K562 (cell line): ENCODE results near the gene ITSN2. TPM values are rescaled to one million over a fixed set of nuclear protein-coding genes. Genes with fewer than 3 reads are reported as not detected.

Experiments used
- CREM ChIP-seq: IDR thresholded peaks from 2 replicates; pipeline ENCODE4 v1.6.1; 2014; ENCODE audit warnings: antibody characterized with exemption, low read depth
- DEAF1 ChIP-seq: fragments of 450-650 bp; formaldehyde crosslinking; IDR thresholded peaks from 2 replicates; pipeline ENCODE4 v1.4.0; 2020; ENCODE audit warnings: mild to moderate bottlenecking, moderate library complexity
- DIDO1 ChIP-seq: fragments of 450-650 bp; IDR thresholded peaks from 2 replicates; pipeline ENCODE4 v1.6.1; 2016; ENCODE audit warnings: low read depth, missing biosample characterization, missing genetic modification characterization
- ELF2 ChIP-seq: fragments of 250-450 bp; sonication (Bioruptor Pico); IDR thresholded peaks from 2 replicates; pipeline ENCODE4 v1.5.0; 2021; ENCODE audit warnings: mild to moderate bottlenecking
- ESRRA ChIP-seq: fragments of 450-650 bp; IDR thresholded peaks from 2 replicates; pipeline ENCODE4 v1.6.1; 2014; ENCODE audit warnings: low read depth, mild to moderate bottlenecking, moderate library complexity, borderline replicate concordance
- GTF2A2 ChIP-seq: IDR thresholded peaks from 2 replicates; pipeline ENCODE4 v1.6.1; 2016; ENCODE audit warnings: mild to moderate bottlenecking, missing genetic modification characterization, missing compliant biosample characterization
- JUND ChIP-seq, 2 experiments: IDR thresholded peaks; 2 replicates in 1 of 2; 3 replicates in 1 of 2; pipeline ENCODE4 v1.6.1; 2011; ENCODE audit warnings: borderline replicate concordance in 2 of 2, low read depth in 2 of 2, low read length in 2 of 2, improper control_type of control experiment in 1 of 2, missing biosample characterization in 1 of 2, missing genetic modification characterization in 1 of 2, missing genetic modification reagents in 1 of 2
- KAT7 ChIP-seq: sonication (generic); formaldehyde crosslinking; IDR thresholded peaks from 2 replicates; pipeline ENCODE4 v1.8.0; 2022; ENCODE audit warnings: missing genetic modification reagents, mild to moderate bottlenecking, borderline replicate concordance
- MYBL2 ChIP-seq, 2 experiments: fragments of 450-650 bp in 1 of 2; sonication (generic) in 1 of 2; formaldehyde crosslinking in 1 of 2; IDR thresholded peaks; 2 replicates each; pipeline versions ENCODE4 v1.6.1 to v1.8.1; 2017 to 2022; ENCODE audit warnings: borderline replicate concordance in 1 of 2, inconsistent platforms in 1 of 2, low read depth in 1 of 2, mild to moderate bottlenecking in 1 of 2, missing genetic modification reagents in 1 of 2, moderate library complexity in 1 of 2
- MYC ChIP-seq, 2 experiments: fragments of 250-450 bp in 1 of 2; sonication (Bioruptor Pico) in 1 of 2; IDR thresholded peaks; 2 replicates each; pipeline versions ENCODE4 v1.5.1 to v1.6.1; 2012 to 2021; ENCODE audit warnings: low read depth in 2 of 2, borderline replicate concordance in 1 of 2, improper control_type of control experiment in 1 of 2, low read length in 1 of 2, mild to moderate bottlenecking in 1 of 2, moderate library complexity in 1 of 2
- OTX1 ChIP-seq: fragments of 450-650 bp; formaldehyde crosslinking; IDR thresholded peaks from 2 replicates; pipeline ENCODE4 v1.4.0; 2022; ENCODE audit warnings: mild to moderate bottlenecking
- RBM39 ChIP-seq: fragments of 200-400 bp; formaldehyde crosslinking; optimal IDR thresholded peaks from 2 replicates; pipeline ENCODE3; 2018; ENCODE audit warnings: low read depth, low read length
- SMAD1 ChIP-seq: fragments of 150-350 bp; IDR thresholded peaks from 2 replicates; pipeline ENCODE4 v1.6.1; 2014; ENCODE audit warnings: low read length, low read depth; ENCODE audit not compliant: partially characterized antibody
- TOE1 ChIP-seq, 2 experiments: fragments of 450-650 bp in 1 of 2; sonication (generic) in 1 of 2; formaldehyde crosslinking in 1 of 2; IDR thresholded peaks; 2 replicates each; pipeline versions ENCODE4 v1.7.1 to v1.8.0; 2016 to 2022; ENCODE audit warnings: borderline replicate concordance in 2 of 2, mild to moderate bottlenecking in 2 of 2, antibody characterized with exemption in 1 of 2, inconsistent platforms in 1 of 2, low read depth in 1 of 2, missing genetic modification reagents in 1 of 2, moderate library complexity in 1 of 2
- XRCC4 ChIP-seq: IDR thresholded peaks from one replicate; pipeline ENCODE4 v1.6.1; 2011; ENCODE audit not compliant: insufficient read depth, insufficient read length; ENCODE audit errors: extremely low read depth
- ZBTB33 ChIP-seq: sonication (generic); formaldehyde crosslinking; IDR thresholded peaks from 2 replicates; pipeline ENCODE4 v1.8.1; 2023; ENCODE audit warnings: mild to moderate bottlenecking, missing genetic modification reagents
- ZBTB7A ChIP-seq: IDR thresholded peaks from 2 replicates; pipeline ENCODE4 v1.6.1; 2011; ENCODE audit warnings: low read depth, mild to moderate bottlenecking, low read length, moderate library complexity, borderline replicate concordance; ENCODE audit not compliant: control insufficient read depth
- ZNF449 ChIP-seq: fragments of 250-450 bp; sonication (Bioruptor Pico); IDR thresholded peaks from 2 replicates; pipeline ENCODE4 v1.8.0; 2022; ENCODE audit warnings: moderate library complexity, mild to moderate bottlenecking, inconsistent platforms
- ZNF511 ChIP-seq: sonication (generic); formaldehyde crosslinking; IDR thresholded peaks from 2 replicates; pipeline ENCODE4 v1.8.0; 2022; ENCODE audit warnings: mild to moderate bottlenecking, missing genetic modification reagents
- ZNF778 ChIP-seq: fragments of 450-650 bp; formaldehyde crosslinking; IDR thresholded peaks from 2 replicates; pipeline ENCODE4 v1.4.0; 2020; ENCODE audit warnings: mild to moderate bottlenecking, moderate library complexity
- polyA plus RNA-seq, 8 experiments: library from polyadenylated mRNA; depleted of rRNA in 4 of 8; stranded (reverse) in 5 of 8; unstranded in 3 of 8; fragments of >200 nt; fragmentation: Nextera tagmentation in 2 of 8; fragmentation: Illumina TruSeq in 1 of 8; extraction: Ambion mirVana in 2 of 8; extraction: Trizol in 1 of 8; gene quantifications; 2 replicates each; pipeline versions ENCODE4 v1.2.1 to v1.2.3, GENCODE V29; 2011 to 2014; ENCODE audit warnings: inconsistent platforms in 1 of 8, missing spikeins in 1 of 8
- total RNA-seq, 7 experiments: library from RNA; depleted of rRNA in 6 of 7; stranded (reverse); fragments of >200 nt in 6 of 7; fragmentation: Illumina TruSeq in 2 of 7; extraction: Trizol in 2 of 7; gene quantifications; 2 replicates each; pipeline versions ENCODE4 v1.2.1 to v1.2.3, GENCODE V29; 2011 to 2021; ENCODE audit warnings: low replicate concordance in 1 of 7

The ITSN2 gene
- total and polyA plus RNA-seq, 9 of the 15 experiments (the other 6 are each of a cell fraction or from before 2014, with no cell fraction given) = 6.6 to 19.9 (median 15.2) TPM

DNA sequence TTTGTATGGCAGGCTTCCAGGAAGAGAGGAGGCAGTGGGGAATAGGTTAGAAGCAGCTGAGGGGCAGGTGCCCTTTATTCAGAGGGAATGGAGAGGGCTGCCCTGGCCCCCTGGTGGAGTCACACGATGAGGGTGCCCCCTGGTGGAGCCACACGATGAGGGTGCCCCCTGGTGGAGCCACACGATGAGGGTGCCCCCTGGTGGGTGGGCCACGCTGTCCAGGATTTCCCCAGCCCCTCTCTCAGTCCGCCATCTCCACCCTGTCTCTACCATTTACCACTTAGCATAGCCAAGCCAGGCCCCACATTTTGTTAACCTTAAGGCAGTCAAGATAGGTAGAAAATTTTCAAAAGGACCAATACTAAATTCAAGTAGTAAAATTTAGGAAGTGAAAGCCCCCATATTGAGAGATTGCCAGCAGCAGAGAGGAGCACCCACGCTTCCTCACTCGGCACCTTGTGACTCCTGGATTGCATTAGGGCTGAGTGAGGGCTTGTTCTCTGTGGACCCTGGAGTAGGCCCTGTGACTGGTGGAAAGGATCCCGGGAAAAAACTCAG is 195.8 kb downstream of the ITSN2 start (continued):
- TF ChIP-seq ZBTB33 (CRISPR knock-in tag) (no peak), DEAF1 (peak; percentile 66; the same call in 1 of the 2 replicates), SMAD1 (no peak), KAT7 (CRISPR knock-in tag) (no peak), DIDO1 (tag) (peak; percentile 65; the same call in 1 of the 2 replicates), RBM39 (no peak), GTF2A2 (tag) (no peak), CREM (peak; percentile 61), MYC (IDR thresholded peaks at IDR 0.05; ENCODE audit: low read depth, low read length) (peak; percentile 59), MYC (CRISPR knock-in tag; IDR thresholded peaks at IDR 0.05; ENCODE audit: borderline replicate concordance, low read depth) (no peak), ESRRA (no peak), ZNF449 (CRISPR knock-in tag) (no peak), ZNF511 (CRISPR knock-in tag) (no peak), TOE1 (IDR thresholded peaks at IDR 0.05; ENCODE audit: borderline replicate concordance) (no peak), TOE1 (CRISPR knock-in tag; IDR thresholded peaks at IDR 0.05; ENCODE audit: borderline replicate concordance, low read depth) (no peak), XRCC4 (no peak), ZNF778 (CRISPR knock-in tag) (no peak), OTX1 (CRISPR knock-in tag) (no peak), JUND (IDR thresholded peaks at IDR 0.05; ENCODE audit: borderline replicate concordance, low read depth, low read length) (0 out of 2 replicates have a peak, but pooled peaks have one; percentile 6), JUND (tag; IDR thresholded peaks at IDR 0.05; ENCODE audit: borderline replicate concordance, low read depth, low read length) (no peak), MYBL2 (IDR thresholded peaks at IDR 0.05; ENCODE audit: low read depth) (no peak), MYBL2 (CRISPR knock-in tag; IDR thresholded peaks at IDR 0.05; ENCODE audit: borderline replicate concordance) (no peak), ELF2 (CRISPR knock-in tag) (no peak), ZBTB7A (peak; percentile 90)
